HG02642 (cell line): ENCODE results near the gene KCMF1.

Experiments
- ATAC-seq: cut with Tn5 transposase; IDR thresholded peaks from one replicate; pipeline ENCODE4 v1.9.1; 2021; ENCODE audit warnings: mild to moderate bottlenecking; ENCODE audit not compliant: unreplicated experiment, poor library complexity

Gene KCMF1

DNA sequence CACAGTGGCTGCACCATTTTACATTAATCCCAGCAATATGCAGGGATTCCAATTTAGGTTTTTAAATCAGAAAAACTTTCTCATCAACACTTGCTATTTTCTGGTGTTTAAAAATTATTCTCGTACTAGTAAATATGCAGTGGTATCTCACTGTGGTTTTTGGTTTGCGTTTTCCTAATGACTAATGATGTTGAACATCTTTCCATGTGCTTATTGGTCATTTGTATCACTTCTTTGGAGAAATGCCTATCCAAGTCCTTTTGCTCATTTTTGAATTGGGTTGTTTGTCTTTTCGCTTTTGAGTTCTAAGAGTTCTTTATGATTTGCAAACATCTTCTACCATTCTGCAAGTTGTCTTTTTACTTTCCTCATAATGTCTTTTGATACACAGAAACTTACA lies 100.1 kb downstream of the KCMF1 start:
- no peak for ATAC-seq

DNA sequence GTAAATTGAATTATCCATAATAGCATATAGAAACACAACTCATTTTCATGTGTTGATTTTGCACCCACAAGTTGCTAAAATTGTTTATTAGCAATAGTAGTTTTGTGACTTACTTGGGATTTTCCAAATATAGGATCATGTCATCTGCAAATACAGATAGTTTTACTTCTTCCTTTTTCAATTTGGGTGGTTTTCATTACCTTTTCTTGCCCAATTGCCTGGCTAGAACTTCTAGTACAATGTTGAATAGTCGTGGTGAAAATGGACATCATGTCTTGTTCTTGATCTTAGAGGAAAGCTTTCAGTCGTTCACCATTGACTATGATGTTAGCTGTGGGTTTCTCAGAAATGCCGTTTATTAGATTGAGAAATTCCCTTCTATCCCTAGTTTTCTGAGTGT lies 102.1 kb downstream of the KCMF1 start:
- no peak for ATAC-seq

DNA sequence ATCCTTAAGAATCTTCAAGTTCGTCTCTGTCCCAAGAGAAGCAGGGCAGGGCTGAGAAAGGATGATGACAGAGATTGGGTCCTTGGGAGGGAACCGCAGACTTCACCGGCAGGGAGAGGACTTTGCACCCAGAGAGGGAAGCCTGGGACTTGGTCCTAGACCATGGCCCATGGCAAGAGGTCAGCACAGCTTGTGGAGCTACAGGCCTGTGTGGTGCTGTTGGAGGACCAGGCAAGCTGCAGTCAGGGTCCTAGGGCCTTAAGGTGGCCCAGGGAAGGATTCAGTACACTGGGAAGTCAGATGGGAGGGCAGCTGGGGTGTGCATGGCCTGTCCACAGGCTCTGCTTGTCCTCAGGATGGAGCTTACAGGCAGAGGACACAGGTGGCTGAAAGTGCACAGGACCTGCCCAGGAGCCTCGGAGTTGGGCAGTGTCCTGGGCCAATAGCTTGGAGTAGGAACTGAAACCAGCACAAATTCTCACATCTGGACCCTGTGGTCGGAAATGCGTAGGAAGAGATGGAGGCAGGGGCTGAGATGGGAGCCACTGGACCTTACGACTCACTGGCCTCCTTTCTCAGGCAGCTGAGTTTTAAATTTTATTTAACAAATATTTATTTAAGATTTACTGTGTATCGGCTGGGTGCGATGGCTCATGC lies 105.8 kb downstream of the KCMF1 start:
- no peak for ATAC-seq

DNA sequence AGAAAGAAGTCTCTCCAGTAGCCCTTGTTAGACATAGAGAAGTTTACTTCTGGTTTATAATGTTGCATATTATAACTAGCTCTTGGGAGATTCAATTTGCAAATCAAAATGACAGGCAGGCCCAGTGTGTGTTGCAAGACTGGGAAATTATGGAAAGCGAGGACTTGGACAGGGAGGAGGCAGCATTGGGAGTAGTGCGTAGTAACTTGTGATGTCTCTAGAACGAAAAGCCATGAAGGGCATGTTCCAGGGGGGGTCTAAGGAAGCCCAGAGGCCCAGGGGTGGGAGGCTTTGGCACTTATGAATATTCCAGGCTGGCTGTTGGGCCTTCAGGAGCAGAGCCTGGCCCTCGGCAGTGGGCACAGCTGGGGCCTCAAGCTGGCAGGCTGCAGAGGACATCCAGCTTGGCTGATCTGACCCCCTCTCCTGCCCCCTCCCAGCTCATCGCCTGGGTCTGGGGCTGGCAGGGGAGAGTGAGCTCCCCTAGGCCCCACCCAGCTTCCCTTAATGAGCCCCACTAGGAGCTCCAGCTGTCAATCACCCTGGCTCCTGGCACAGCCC lies 107.0 kb downstream of the KCMF1 start:
- no peak for ATAC-seq

DNA sequence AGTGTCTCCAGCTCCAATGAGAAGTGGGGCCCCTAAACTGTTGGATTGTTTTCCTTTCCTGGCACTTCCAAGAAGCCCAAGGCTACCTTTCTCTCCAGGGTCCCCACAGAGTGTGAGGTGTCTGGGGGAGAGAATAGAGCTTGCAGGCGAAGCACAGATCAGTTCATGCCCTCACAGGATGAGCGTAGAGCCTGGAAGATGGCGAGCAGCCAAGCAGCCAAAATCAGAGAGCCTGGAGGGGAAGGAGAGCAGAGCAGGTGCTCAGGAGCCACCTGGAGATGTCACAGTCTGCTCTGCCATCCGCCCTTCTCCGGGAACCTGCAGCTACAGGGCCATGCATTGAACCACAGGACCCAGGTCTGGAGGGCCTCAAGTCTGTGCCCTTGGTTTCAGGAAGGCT lies 107.6 kb downstream of the KCMF1 start:
- no peak for ATAC-seq

DNA sequence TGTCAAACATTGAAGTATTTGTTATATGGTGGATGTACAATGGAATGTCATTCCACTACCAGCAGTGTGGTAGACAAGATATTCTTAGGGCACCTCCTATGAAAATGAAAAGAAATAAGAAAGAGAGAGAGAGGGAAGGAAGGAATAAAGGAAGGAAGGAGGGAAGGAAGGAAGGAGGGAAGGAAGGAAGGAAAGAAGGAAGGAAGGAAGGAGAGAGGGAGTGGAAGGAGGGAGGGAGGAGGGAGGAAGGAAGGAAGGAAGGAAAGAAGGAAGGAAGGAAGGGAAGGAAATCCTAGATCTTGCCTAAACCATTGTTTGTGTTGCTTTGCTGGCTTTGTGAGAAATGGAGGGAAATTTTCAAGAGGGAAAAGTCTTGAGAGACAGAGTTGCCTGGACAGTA lies 112.1 kb downstream of the KCMF1 start:
- no peak for ATAC-seq

DNA sequence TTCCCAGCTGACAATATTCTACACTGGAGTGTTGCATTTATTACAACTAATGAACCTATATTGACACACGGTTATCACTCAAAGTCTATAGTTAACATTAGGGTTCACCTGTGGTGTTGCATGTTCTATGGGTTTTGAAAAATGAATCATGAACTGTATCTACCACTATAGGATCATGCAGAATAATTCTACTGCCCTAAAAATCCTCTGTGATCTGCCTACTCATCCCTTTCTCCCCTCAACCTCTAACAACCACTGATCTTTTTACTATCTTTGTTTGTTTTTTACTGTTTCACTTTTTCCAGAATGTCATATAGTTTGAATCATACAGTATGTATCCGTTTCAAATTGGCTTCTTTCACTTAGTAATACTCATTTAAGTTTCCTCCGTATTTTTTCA lies 114.6 kb downstream of the KCMF1 start:
- ATAC-seq: no peak

DNA sequence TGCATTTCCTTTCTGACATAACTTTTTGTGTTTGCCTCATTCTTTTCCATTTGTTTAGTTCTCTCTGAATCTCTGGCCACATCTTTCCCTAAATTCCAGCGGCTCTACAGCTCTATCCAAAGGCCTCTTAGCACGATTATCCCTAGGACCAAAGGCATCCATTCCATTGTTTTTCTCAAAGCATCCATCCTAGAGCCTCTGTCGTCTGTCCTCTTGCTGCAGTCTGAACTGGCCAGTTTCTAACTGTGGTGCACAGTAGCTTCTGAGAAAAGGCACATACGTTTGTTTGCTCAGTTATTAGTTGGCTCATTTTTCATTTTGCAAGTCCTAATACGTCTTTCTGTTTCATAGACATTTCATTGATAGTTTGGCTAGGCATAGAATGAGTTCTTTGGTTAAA lies 116.6 kb downstream of the KCMF1 start:
- ATAC-seq: no peak

DNA sequence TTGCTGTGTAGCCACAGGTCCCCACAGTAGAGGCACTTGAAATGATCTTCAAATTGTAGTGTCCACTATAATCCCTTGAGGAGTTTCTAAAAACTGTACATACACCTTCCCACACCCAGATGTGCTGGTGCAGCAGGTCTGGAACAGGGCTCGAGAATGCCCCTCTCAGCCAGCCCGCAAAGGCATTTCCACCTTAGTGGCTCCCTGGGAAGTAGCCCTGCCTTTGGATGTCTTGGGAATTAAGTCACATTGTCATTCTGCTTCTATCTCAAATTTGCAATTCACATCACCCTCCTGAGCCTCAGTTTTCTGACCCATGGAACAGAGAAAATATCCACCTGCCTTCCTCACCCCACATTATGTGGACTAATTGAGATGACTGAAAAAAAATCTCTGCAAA lies 118.0 kb downstream of the KCMF1 start:
- ATAC-seq: no peak

DNA sequence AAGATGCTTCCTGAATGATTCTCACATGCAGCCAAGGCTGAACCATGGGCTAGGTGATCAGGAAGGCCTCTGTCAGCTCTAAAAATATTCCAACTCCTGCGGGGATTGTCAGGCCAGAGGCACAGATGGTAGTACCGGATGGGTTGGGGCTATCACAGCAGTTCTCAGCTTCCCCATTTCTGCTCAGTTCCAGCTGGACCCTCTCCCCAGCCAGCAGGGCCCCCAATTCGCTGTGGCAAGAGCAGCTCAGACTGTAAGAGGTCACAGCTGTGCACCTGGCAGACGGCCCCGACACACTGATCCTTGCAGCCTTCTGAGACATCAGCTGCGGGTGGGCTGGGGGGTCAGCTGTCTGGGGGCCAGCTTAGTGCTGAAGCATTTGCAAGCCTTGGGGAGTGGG lies 118.6 kb downstream of the KCMF1 start:
- no peak for ATAC-seq

DNA sequence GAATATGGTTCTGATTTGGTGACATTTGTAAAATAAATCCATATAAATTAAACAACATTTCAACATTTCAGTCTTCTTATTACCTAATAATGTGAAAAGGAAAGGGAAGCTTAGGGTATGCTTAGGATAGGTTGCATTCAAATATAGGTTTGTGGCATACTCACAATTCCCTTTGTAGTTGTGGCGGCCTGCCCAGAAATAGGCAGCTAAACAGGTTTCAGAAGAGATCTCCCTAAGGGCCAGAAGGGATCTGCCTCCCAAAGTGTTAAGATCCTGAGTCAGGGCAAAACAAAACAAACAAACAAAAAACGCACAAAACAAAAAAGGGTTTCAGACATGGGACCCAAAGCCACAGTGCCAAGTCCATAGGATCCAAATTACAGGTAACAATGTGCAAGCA lies 120.9 kb downstream of the KCMF1 start:
- no peak for ATAC-seq

DNA sequence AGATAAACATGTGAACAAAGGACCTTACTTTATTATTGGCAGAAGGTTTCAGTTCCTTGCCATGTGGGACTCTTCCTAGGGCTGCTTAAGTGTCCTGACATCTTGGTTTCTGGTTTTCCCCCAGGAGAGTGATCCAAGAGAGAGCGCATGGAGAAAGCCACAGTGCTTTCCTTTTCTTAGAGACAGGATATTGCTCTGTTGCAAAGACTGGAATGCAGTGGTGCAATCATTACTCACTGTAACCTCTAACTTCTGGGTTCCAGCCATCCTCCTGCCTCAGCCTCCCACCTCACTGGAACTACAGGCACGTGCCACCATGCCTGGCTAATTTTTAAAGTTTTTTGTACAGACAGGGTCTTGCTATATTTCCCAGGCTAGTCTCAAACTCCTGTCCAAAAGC lies 124.1 kb downstream of the KCMF1 start:
- ATAC-seq: no peak

DNA sequence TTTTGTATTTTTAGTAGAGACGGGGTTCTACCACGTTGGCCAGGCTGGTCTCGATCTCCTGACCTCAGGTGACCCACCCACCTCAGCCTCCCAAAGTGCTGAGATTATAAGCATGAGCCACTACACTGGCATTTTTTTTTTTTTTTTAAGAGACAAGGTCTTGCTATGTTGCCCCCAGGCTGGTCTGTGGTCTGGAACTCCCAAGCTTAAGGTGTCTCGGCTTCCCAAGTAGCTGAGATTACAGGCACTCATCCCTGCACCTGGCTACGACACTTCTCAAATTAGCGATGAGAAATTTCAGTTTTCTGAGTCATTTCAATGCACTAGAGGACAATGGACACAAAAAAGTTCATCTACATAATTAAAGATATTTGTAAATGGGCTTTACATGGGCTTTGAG lies 125.7 kb downstream of the KCMF1 start:
- no peak for ATAC-seq

DNA sequence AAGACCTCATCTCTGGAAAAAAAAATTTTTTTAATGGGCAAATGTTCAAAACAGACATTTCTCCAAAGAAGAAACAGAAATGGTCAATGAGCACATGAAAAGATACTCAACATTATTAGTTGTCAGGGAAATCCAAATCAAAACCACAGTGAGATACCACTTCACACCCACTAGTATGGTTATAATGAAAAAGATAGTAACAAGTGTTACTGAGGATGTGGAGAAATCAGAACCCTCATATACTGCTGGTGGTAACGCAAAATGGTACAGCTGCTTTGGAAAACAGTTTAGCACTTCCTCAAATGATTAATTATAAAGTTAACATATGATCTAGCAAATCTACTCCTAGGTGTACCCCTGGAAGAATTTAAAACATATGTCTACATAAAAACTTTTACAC lies 133.3 kb downstream of the KCMF1 start:
- no peak for ATAC-seq

DNA sequence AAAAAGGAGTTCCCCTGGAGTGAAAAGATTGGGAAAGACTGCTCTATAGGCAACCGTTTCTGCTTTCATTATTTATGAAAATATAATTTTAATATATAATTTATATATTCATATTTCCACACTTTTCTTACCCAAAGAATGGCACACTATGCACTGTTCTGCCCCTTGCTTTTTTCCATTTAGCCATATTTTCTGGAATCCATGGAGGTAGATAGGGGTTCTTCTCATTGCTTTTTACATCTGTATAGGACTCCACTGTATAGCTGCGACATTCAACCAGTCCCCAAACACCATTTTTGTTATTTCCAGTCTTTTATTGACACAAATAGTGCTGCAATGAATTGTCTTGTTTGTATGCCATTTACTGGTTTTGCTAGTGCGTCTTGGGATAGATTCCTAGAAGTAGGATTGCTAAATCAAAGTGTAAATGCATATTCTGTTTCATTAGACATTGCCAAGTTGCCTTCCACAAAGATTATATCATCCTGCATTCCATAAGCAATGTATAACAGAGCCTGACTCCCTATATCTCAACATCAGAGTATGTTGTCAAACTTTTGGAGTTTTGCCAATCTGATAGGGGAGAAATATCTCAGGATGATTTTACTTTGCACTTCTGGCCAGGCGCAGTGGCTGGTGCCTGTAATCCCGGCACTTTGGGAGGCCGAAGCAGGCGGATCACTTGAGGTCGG lies 135.7 kb downstream of the KCMF1 start:
- ATAC-seq: no peak
